HL-60 (cell line): ENCODE results near the gene LRP1B.

Experiments used
- DNase-seq, 2 experiments: peaks; one replicate each; pipeline ENCODE4 v3.0.0-alpha.2; 2010 to 2020; ENCODE audit warnings: low read depth in 1 of 2, low spot score in 1 of 2
- H3K27ac ChIP-seq: fragments of 250-450 bp; sonication (Bioruptor Pico); replicated peaks from 2 replicates; pipeline ENCODE4 v1.5.1; 2020; ENCODE audit warnings: mild to moderate bottlenecking, moderate library complexity
- H3K27me3 ChIP-seq: fragments of 250-450 bp; sonication (Bioruptor Pico); 2 replicates; pipeline ENCODE4 v1.5.1; 2021; ENCODE audit warnings: mild to moderate bottlenecking, moderate library complexity; ENCODE audit not compliant: insufficient read depth, poor library complexity, severe bottlenecking
- H3K4me3 ChIP-seq: replicated peaks from 2 replicates; pipeline ENCODE4 v1.5.1; 2011; ENCODE audit warnings: mild to moderate bottlenecking, control low read depth, low read length; ENCODE audit not compliant: insufficient read depth
- GABPA ChIP-seq: IDR thresholded peaks from 2 replicates; pipeline ENCODE4 v1.6.1; 2012; ENCODE audit warnings: low read depth
- POLR2AphosphoS5 ChIP-seq: IDR thresholded peaks from 2 replicates; pipeline ENCODE4 v1.6.1; 2012; ENCODE audit warnings: low read depth
- SPI1 ChIP-seq: IDR thresholded peaks from 2 replicates; pipeline ENCODE4 v1.6.1; 2012; ENCODE audit warnings: low read depth, mild to moderate bottlenecking, borderline replicate concordance
- TF ChIP-seq, protein P1 (sequence below): IDR thresholded peaks from one replicate; pipeline ENCODE4 v1.5.1; 2011; ENCODE audit warnings: low read length, control low read depth, inconsistent platforms; ENCODE audit not compliant: insufficient read depth
- TF ChIP-seq, protein P2 (sequence below): IDR thresholded peaks from 2 replicates; pipeline ENCODE4 v1.6.1; 2012; ENCODE audit warnings: low read depth; ENCODE audit not compliant: insufficient replicate concordance

The LRP1B gene

DNA sequence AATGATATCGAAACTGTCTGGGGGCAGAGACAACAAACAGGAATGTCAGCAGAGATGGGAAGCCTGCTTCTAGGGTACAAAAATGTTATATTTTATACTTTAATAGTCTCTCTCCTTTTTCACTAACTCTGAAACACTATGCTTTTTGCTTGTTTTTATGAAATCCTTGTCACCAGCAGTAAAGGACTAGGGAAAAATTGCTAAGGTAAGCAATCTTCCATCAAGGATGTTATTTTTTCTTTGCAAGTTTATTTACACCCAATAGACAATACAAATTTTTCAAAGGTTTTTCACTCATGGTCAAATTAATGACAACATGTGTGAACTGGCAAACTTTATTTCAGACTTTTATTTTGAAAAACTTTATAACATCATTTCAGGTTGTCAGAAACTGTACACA is 1884.8 kb downstream of the LRP1B start:
- Histone ChIP-seq H3K4me3 (no peak overlapping the region), H3K27me3 (no peaks in the 10 kb centered on the region), H3K27ac (no peak overlapping the region)
- no peak for DNase-seq
- no peak for TF ChIP-seq POLR2AphosphoS5
- no peak for TF ChIP-seq GABPA
- TF ChIP-seq, protein P1, sequence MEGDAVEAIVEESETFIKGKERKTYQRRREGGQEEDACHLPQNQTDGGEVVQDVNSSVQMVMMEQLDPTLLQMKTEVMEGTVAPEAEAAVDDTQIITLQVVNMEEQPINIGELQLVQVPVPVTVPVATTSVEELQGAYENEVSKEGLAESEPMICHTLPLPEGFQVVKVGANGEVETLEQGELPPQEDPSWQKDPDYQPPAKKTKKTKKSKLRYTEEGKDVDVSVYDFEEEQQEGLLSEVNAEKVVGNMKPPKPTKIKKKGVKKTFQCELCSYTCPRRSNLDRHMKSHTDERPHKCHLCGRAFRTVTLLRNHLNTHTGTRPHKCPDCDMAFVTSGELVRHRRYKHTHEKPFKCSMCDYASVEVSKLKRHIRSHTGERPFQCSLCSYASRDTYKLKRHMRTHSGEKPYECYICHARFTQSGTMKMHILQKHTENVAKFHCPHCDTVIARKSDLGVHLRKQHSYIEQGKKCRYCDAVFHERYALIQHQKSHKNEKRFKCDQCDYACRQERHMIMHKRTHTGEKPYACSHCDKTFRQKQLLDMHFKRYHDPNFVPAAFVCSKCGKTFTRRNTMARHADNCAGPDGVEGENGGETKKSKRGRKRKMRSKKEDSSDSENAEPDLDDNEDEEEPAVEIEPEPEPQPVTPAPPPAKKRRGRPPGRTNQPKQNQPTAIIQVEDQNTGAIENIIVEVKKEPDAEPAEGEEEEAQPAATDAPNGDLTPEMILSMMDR, result no peak
- TF ChIP-seq SPI1, result no peak
- TF ChIP-seq, protein P2, sequence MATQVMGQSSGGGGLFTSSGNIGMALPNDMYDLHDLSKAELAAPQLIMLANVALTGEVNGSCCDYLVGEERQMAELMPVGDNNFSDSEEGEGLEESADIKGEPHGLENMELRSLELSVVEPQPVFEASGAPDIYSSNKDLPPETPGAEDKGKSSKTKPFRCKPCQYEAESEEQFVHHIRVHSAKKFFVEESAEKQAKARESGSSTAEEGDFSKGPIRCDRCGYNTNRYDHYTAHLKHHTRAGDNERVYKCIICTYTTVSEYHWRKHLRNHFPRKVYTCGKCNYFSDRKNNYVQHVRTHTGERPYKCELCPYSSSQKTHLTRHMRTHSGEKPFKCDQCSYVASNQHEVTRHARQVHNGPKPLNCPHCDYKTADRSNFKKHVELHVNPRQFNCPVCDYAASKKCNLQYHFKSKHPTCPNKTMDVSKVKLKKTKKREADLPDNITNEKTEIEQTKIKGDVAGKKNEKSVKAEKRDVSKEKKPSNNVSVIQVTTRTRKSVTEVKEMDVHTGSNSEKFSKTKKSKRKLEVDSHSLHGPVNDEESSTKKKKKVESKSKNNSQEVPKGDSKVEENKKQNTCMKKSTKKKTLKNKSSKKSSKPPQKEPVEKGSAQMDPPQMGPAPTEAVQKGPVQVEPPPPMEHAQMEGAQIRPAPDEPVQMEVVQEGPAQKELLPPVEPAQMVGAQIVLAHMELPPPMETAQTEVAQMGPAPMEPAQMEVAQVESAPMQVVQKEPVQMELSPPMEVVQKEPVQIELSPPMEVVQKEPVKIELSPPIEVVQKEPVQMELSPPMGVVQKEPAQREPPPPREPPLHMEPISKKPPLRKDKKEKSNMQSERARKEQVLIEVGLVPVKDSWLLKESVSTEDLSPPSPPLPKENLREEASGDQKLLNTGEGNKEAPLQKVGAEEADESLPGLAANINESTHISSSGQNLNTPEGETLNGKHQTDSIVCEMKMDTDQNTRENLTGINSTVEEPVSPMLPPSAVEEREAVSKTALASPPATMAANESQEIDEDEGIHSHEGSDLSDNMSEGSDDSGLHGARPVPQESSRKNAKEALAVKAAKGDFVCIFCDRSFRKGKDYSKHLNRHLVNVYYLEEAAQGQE, result no peak

DNA sequence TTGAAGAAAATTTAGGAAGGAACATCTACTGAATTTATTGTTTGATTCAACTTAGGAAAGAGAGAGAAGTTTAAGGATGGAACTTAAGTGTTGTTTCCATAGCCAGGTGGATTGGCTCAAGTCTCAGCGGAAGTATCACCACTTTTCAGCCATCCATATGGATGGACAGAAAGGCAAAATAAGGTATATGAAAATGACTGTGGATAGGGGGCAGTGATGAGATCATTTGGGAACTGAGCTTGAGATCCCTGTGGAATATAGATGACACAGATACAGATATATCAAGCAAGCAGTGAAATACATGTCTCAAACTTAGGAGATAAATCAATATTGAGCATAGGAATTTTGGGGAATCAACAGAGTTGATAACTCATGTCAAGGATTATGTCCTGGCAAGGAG is 1887.9 kb downstream of the LRP1B start:
- Histone ChIP-seq H3K27ac (no peak overlapping the region), H3K27me3 (no peaks in the 10 kb centered on the region), H3K4me3 (no peak overlapping the region)
- no peak for TF ChIP-seq SPI1
- TF ChIP-seq, protein P1, result no peak
- TF ChIP-seq POLR2AphosphoS5, result no peak
- TF ChIP-seq GABPA, result no peak
- TF ChIP-seq, protein P2, result no peak
- no peak for DNase-seq

DNA sequence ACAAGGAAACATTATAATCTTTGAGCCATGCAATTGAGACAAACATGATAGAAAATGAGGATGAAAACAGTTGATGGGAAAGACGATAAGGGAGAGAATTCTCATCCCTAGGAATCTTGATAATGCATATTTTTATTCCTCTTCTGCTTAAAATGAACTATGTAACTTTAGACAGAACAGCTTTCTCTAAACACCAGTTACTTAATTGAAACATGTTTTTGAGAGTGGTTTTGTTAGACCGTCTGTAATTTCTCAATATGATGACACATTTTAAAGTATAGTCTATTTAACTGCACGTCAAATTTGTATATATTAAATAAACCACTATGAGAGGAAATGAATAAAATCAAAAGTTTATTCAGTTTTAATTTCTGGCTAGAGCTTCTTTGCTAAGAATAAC is 1896.7 kb downstream of the LRP1B start:
- DNase-seq, result no peak
- H3K27me3 ChIP-seq, result no peaks in the 10 kb centered on the region
- H3K4me3 ChIP-seq, result no peak overlapping the region
- H3K27ac ChIP-seq, result no peak overlapping the region
- TF ChIP-seq SPI1 (no peak), POLR2AphosphoS5 (no peak)
- TF ChIP-seq, protein P1, result no peak

DNA sequence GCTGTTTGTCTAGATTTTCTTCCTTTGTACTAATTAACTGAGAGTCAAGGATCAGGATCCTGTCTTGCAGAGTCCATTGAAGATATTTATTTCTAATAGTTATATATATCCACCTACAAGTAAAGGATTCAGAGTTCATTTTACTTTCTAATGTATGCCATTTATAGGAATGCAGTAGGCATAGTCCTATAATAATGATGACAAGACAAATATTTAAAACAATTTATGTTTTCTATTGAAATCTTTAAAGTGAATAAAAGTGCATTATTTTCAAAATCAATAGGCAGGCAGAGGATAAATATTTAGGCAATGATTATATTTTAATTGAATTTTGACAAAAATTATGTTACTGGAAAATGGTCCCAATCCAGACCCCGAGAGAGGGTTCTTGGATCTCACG is 1919.9 kb downstream of the LRP1B start:
- Histone ChIP-seq H3K4me3 (no peak overlapping the region), H3K27me3 (no peaks in the 10 kb centered on the region), H3K27ac (no peak overlapping the region)
- TF ChIP-seq, protein P2, result no peak
- TF ChIP-seq POLR2AphosphoS5 (no peak), GABPA (no peak), SPI1 (no peak)
- TF ChIP-seq, protein P1, result no peak
- DNase-seq, result no peak
